ENCODE results near the gene SPRY4. TPM values are rescaled to one million over a fixed set of nuclear protein-coding genes. Genes with fewer than 3 reads are reported as not detected.

SPRY4 gene
- total and polyA plus RNA-seq, 2 of the 8 experiments (the other 6 are each of a cell fraction or from before 2014, with no cell fraction given) = 59.1 to 113 TPM

DNA sequence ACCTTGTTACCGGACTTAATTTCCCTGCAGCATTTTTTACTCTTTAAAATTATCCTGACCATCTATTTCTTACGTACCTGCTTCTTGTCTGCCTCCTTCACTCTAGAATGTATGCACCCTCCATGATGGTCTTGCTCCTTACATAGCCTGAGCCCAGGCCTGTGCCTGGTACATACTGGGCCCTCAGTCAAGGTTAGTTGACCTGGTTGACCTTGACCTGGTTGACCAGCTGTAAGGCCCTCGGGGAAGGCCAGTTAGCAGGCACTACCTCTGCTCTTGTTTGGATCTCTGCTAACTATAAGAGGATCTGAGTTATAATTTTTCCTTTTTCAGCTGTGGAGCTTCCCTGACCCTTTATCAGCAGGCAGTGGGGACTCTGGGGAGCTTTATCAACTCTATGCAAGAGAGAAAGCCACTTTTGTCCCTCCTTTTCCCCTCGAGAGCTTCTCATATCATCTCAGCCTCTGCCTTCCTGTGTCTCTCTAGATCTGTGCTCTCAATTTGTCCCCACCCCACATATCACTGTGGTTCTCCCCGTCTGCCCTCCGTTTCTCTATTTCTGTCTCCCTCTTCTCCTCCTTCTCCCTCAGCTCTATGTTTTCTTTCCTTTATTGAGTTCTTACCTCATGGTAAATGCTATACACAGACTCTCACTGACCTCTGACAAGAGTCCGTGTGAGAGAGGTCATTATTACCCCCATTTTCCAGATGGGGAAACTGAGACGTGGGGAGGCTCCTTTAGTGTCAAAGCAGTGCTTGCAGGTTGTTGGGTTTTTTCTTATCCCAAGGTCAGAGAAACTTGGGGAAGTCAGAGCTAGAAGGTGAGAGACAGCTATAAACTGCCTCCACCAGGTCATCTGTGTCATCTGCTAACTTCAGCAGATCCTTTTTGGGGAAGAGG is 28.6 kb downstream of the SPRY4 start:
- no peaks in the 10 kb centered on the region for H3K23me2 ChIP-seq (ENCODE audit: low read depth, low read length)
- no peak overlapping the region for H3K14ac ChIP-seq (ENCODE audit: insufficient read length)
- no peak overlapping the region for H2BK12ac ChIP-seq (ENCODE audit: low read depth, low read length)
- H3K4me2 ChIP-seq (ENCODE audit: insufficient read depth in 1 of 2, low read depth in 2 of 2, low read length in 2 of 2) = 0 out of 4 replicates have a peak overlapping the region, but pooled peaks have one; percentile 22 to 32
- no peaks in the 10 kb centered on the region for H3K9me3 ChIP-seq (ENCODE audit: insufficient read depth in 2 of 2, low read depth in 1 of 2, low read length in 1 of 2)
- H3K23ac ChIP-seq (ENCODE audit: insufficient read length) = no peak overlapping the region
- FAIRE-seq = no peak
- DNase-seq (ENCODE audit: low read depth in 1 of 2, low spot score in 2 of 2) = no peak
- H3K4ac ChIP-seq (replicated peaks; ENCODE audit: insufficient read length, low read depth, low read length) = peak overlapping the region; percentile 47
- H4K20me1 ChIP-seq (replicated peaks in 1 of 2; ENCODE audit: control insufficient read depth in 1 of 2, insufficient read depth in 2 of 2, low read length in 2 of 2) = no peaks in the 10 kb centered on the region
- H2AFZ ChIP-seq (ENCODE audit: low read length) = no peak overlapping the region
- H2BK5ac ChIP-seq (ENCODE audit: low read depth, low read length) = 0 out of 2 replicates have a peak overlapping the region, but pooled peaks have one; percentile 20
- H2BK120ac ChIP-seq (replicated peaks; ENCODE audit: low read depth, low read length) = no peak overlapping the region
- no peak overlapping the region for H3K56ac ChIP-seq (replicated peaks; ENCODE audit: insufficient read length, low read depth, low read length)
- no peak overlapping the region for H4K8ac ChIP-seq (ENCODE audit: extremely low read depth, insufficient read depth, low read length)
- no peaks in the 10 kb centered on the region for H3K27me3 ChIP-seq (replicated peaks in 1 of 4; ENCODE audit: control insufficient read depth in 3 of 4, extremely low read depth in 1 of 4, insufficient read depth in 3 of 4, low read length in 3 of 4)
- H2BK15ac ChIP-seq (ENCODE audit: low read length) = no peak overlapping the region
- no peak overlapping the region for H2AK5ac ChIP-seq (ENCODE audit: low read depth, low read length)
- H3K9ac ChIP-seq (replicated peaks in 1 of 4; ENCODE audit: extremely low read depth in 1 of 4, low read depth in 3 of 4, low read length in 3 of 4) = no peak overlapping the region; a peak in 2 of 7 replicates
- peak overlapping the region; percentile 68 for H3K18ac ChIP-seq (ENCODE audit: extremely low read depth, low read length)
- H3K79me2 ChIP-seq (ENCODE audit: control insufficient read depth in 1 of 2, insufficient read depth in 2 of 2, low read length in 2 of 2) = peaks cover 0 to 31% of the 10 kb centered on the region in 2 experiments; a peak in 2 of 4 replicates
- H4K5ac ChIP-seq (ENCODE audit: insufficient read length, low read depth, low read length) = no peak overlapping the region
- peak overlapping the region; percentile 27; the same call in 1 of the 2 replicates for H3K27ac ChIP-seq (ENCODE audit: low read depth, low read length)
- ChIA-PET POLR2A (ENCODE audit: partially characterized antibody) (interaction anchor here (0.6 to 2.4 kb wide), 15 partner anchors 8 to 169 kb away, joined by 3 to 12 read pairs (median 4); partner anchors contain the start of gene SPRY4), CTCF (ENCODE audit: partially characterized antibody) (interaction anchor here (0.6 to 2.7 kb wide), 14 partner anchors 11 to 403 kb away, joined by 3 to 10 read pairs (median 4); partner anchors contain the start of gene SPRY4)
- peak overlapping the region; percentile 13 for H2BK20ac ChIP-seq (ENCODE audit: low read length)
- H3K36me3 ChIP-seq (ENCODE audit: control insufficient read depth in 2 of 4, insufficient read depth in 4 of 4, low read length in 3 of 4) = no peaks in the 10 kb centered on the region
- peaks cover 8 to 17% (median 14%) of the 10 kb centered on the region in 4 experiments for H3K4me1 ChIP-seq (replicated peaks in 1 of 4; ENCODE audit: control insufficient read depth in 3 of 4, insufficient read depth in 4 of 4, low read length in 3 of 4)
- no peaks in the 10 kb centered on the region for H3K79me1 ChIP-seq (ENCODE audit: low read depth, low read length)
- 77% methylated on average over 8 of the region's 8 CpGs; no CpG with 5 or more reads in 1 of the 2 experiments for WGBS, 2 experiments (ENCODE audit: extremely low coverage in 1 of 2, insufficient coverage in 1 of 2, insufficient read length in 1 of 2, insufficient replicate concordance in 2 of 2, low coverage in 1 of 2, low lambda C conversion rate in 2 of 2, missing lambda C conversion rate in 1 of 2)
- H4K91ac ChIP-seq (replicated peaks; ENCODE audit: insufficient read length, low read length) = peak overlapping the region; percentile 36
- no peak overlapping the region for H3K4me3 ChIP-seq (ENCODE audit: extremely low read depth in 1 of 4, insufficient read depth in 2 of 4, low read depth in 3 of 4, low read length in 4 of 4)
- TF ChIP-seq SAP30 (IDR thresholded peaks at IDR 0.05; ENCODE audit: insufficient read depth, insufficient replicate concordance, low read length) (no peak), TCF12 (IDR thresholded peaks at IDR 0.05; ENCODE audit: low read depth, low read length) (no peak), TEAD4 (IDR thresholded peaks at IDR 0.05; ENCODE audit: low read depth, low read length) (no peak), EZH2 (IDR thresholded peaks at IDR 0.05; ENCODE audit: low read depth, low read length, severe bottlenecking) (no peak), ZNF274 (IDR thresholded peaks at IDR 0.05; ENCODE audit: borderline replicate concordance, extremely low read depth, low read length) (no peak), CEBPB (IDR thresholded peaks at IDR 0.05; ENCODE audit: low read depth, low read length) (no peak), GABPA (IDR thresholded peaks at IDR 0.05; ENCODE audit: borderline replicate concordance, insufficient read depth, low read length) (no peak)

Measured in H1 (cell line).